Smooth muscle cell (in vitro differentiated cells): Measurements from ENCODE around the gene PHRF1. TPM values are rescaled to one million over a fixed set of nuclear protein-coding genes. Genes with fewer than 3 reads are reported as not detected.

ENCODE experiments used
- DNase-seq: peaks from one replicate; lab custom pipeline; 2025; ENCODE audit not compliant: unreplicated experiment; lab: John Stamatoyannopoulos, UW
- H2AFZ ChIP-seq: fragments of 200-600 bp; sonication (generic); 2 replicates; pipeline ENCODE4 v1.6.0; 2016; ENCODE audit warnings: antibody characterized with exemption, low read depth, mild to moderate bottlenecking
- H3F3A ChIP-seq: fragments of 200-600 bp; sonication (generic); 2 replicates; pipeline ENCODE4 v1.6.0; 2017; ENCODE audit warnings: antibody characterized with exemption, low read depth
- H3K27ac ChIP-seq: fragments of 200-600 bp; sonication (generic); 2 replicates; pipeline ENCODE4 v1.5.1; 2016; ENCODE audit warnings: low read depth, mild to moderate bottlenecking
- H3K27me3 ChIP-seq: fragments of 200-600 bp; sonication (generic); 2 replicates; pipeline ENCODE4 v1.6.1; 2016; ENCODE audit warnings: low read depth, mild to moderate bottlenecking
- H3K36me3 ChIP-seq: fragments of 200-600 bp; sonication (generic); 2 replicates; pipeline ENCODE4 v1.5.1; 2016; ENCODE audit warnings: low read depth
- H3K4me1 ChIP-seq: fragments of 200-600 bp; sonication (generic); 2 replicates; pipeline ENCODE4 v1.5.1; 2016; ENCODE audit warnings: low read depth
- H3K4me2 ChIP-seq: fragments of 200-600 bp; sonication (generic); 2 replicates; pipeline ENCODE4 v1.6.0; 2016; ENCODE audit warnings: mild to moderate bottlenecking
- H3K4me3 ChIP-seq: fragments of 200-600 bp; sonication (generic); 2 replicates; pipeline ENCODE4 v1.5.1; 2016; ENCODE audit warnings: mild to moderate bottlenecking
- H3K79me2 ChIP-seq: fragments of 200-600 bp; sonication (generic); 2 replicates; pipeline ENCODE4 v1.6.0; 2016; ENCODE audit warnings: low read depth, mild to moderate bottlenecking
- H3K9ac ChIP-seq: fragments of 200-600 bp; sonication (generic); 2 replicates; pipeline ENCODE4 v1.6.0; 2016; ENCODE audit warnings: low read depth
- H3K9me3 ChIP-seq: fragments of 200-600 bp; sonication (generic); replicated peaks from 2 replicates; pipeline ENCODE4 v1.5.1; 2016; ENCODE audit warnings: low read depth
- H4K20me1 ChIP-seq: fragments of 200-600 bp; sonication (generic); 2 replicates; pipeline ENCODE4 v1.6.0; 2016; ENCODE audit warnings: low read depth
- CTCF ChIP-seq: fragments of 200-600 bp; sonication (generic); IDR thresholded peaks from 2 replicates; pipeline ENCODE4 v1.5.1; 2017; ENCODE audit warnings: borderline replicate concordance, mild to moderate bottlenecking, antibody characterized with exemption; ENCODE audit not compliant: insufficient read depth, poor library complexity, severe bottlenecking
- WGBS: methylation state at CpG from one replicate; pipeline ENCODE4 v1.1.7; 2016; ENCODE audit warnings: low lambda C conversion rate; 5-methylcytosine and 5-hydroxymethylcytosine counted together
- polyA plus RNA-seq: library from polyadenylated mRNA; unstranded; fragments of >200 nt; fragmentation: Nextera tagmentation; extraction: Ambion mirVana; gene quantifications from 2 replicates; pipeline ENCODE4 v1.2.1, GENCODE V29; 2016
- total RNA-seq: library from RNA; depleted of rRNA; stranded (reverse); fragments of >200 nt; gene quantifications from 2 replicates; pipeline ENCODE4 v1.2.3, GENCODE V29; 2014

Gene PHRF1
- total and polyA plus RNA-seq, 2 experiments from 2014 or later = 11.6 to 20.2 TPM

- H3K4me3 ChIP-seq = peak within 1 kb of the TSS; percentile 82
Observed at GRCh38 chr11:615504-616319, 39.4 kb downstream of the PHRF1 start, which contains the start of gene IRF7. TSS of gene IRF7 (minus strand) at chr11:615950. CDS start at chr11:615364, 586 bp downstream.

GRCh38 chr11:616320-617198 is 40.3 kb downstream of the PHRF1 start:
- no peaks in the 10 kb centered on the region for H3K79me2 ChIP-seq
- H3K27ac ChIP-seq = no peak overlapping the region
- peaks cover 7% of the 10 kb centered on the region for H3K4me1 ChIP-seq
- no peak overlapping the region for H3K4me3 ChIP-seq
- H4K20me1 ChIP-seq = peaks cover 46% of the 10 kb centered on the region
- H3F3A ChIP-seq = peaks cover 14% of the 10 kb centered on the region
- peak overlapping the region; percentile 87 for H3K4me2 ChIP-seq
- H3K9me3 ChIP-seq = no peaks in the 10 kb centered on the region
- no peak overlapping the region for H2AFZ ChIP-seq
- H3K27me3 ChIP-seq = no peaks in the 10 kb centered on the region
- no peak for TF ChIP-seq CTCF
- no peak for DNase-seq
- 93% methylated on average over 39 of the region's 39 CpGs for WGBS
- H3K36me3 ChIP-seq = no peaks in the 10 kb centered on the region
- no peak overlapping the region for H3K9ac ChIP-seq

More at GRCh38 chr11:615504-616319, 39.4 kb downstream of the PHRF1 start, which contains the start of gene IRF7:
- Histone ChIP-seq H4K20me1 (peaks cover 48% of the 10 kb centered on the region), H3K4me2 (peak within 1 kb of the TSS; percentile 87), H3F3A (peaks cover 14% of the 10 kb centered on the region), H3K36me3 (no peaks in the 10 kb centered on the region), H3K9me3 (no peaks in the 10 kb centered on the region), H2AFZ (no peak within 1 kb of the TSS), H3K27me3 (no peaks in the 10 kb centered on the region), H3K79me2 (no peaks in the 10 kb centered on the region), H3K27ac (peak within 1 kb of the TSS; percentile 85), H3K9ac (peak within 1 kb of the TSS; percentile 85), H3K4me1 (peaks cover 7% of the 10 kb centered on the region)
- TF ChIP-seq CTCF = no peak
- WGBS = 8% methylated on average over 63 of the region's 66 CpGs
- DNase-seq = peak; percentile 93

GRCh38 chr11:617199-617911 is 41.1 kb downstream of the PHRF1 start:
- no peak overlapping the region for H3K4me2 ChIP-seq
- no peak for DNase-seq
- H3K9me3 ChIP-seq = no peaks in the 10 kb centered on the region
- no peaks in the 10 kb centered on the region for H3K79me2 ChIP-seq
- peaks cover 7% of the 10 kb centered on the region for H3K4me1 ChIP-seq
- H3K27ac ChIP-seq = no peak overlapping the region
- H3F3A ChIP-seq = peaks cover 10% of the 10 kb centered on the region
- H3K4me3 ChIP-seq = no peak overlapping the region
- no peak overlapping the region for H3K9ac ChIP-seq
- H3K27me3 ChIP-seq = no peaks in the 10 kb centered on the region
- peaks cover 42% of the 10 kb centered on the region for H4K20me1 ChIP-seq
- H2AFZ ChIP-seq = no peak overlapping the region
- WGBS = 99% methylated on average over 24 of the region's 57 CpGs
- TF ChIP-seq CTCF = no peak
- no peaks in the 10 kb centered on the region for H3K36me3 ChIP-seq
